ENCODE results near the gene NBDY.
"Not testable (repeated sequence)": the region's sequence is repeated elsewhere in the genome, so short reads cannot be mapped to it uniquely, and the experiment has no call there.

The NBDY gene, protein sequence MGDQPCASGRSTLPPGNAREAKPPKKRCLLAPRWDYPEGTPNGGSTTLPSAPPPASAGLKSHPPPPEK

DNA sequence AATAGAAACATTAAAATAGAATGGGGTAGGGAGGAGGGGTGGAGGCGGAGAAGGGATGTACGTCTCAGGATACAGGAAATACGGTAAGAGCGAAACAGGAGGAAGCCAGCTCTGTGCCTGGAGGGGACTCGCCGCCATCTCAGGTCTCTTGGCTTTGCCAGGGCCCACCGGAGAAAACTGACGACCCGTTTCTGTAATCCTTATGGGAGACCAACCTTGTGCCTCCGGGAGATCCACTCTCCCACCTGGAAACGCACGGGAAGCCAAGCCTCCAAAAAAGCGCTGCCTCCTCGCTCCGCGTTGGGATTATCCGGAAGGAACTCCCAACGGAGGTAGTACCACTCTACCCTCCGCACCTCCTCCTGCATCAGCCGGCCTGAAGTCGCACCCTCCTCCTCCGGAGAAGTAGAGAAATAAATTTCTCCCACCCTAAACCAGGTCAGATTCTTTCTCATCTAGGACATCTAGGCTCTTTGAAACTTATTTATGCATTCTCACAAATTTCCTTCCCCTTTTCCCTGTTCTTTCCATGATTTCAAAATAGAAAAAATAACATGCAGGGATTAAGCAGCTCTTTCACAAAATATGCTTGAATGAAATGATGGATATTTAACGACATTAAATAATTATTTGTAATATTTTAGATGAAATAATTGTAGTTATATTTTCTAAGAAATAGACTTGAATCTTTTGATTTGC lies at the start of gene NBDY:
Gene NBDY, plus strand, starts transcription at position 92 of the 699 bp plus-strand sequence. Its CDS starts 111 bp downstream, at position 203.
- peak; percentile 64 for DNase-seq (ENCODE audit: low spot score)

DNA sequence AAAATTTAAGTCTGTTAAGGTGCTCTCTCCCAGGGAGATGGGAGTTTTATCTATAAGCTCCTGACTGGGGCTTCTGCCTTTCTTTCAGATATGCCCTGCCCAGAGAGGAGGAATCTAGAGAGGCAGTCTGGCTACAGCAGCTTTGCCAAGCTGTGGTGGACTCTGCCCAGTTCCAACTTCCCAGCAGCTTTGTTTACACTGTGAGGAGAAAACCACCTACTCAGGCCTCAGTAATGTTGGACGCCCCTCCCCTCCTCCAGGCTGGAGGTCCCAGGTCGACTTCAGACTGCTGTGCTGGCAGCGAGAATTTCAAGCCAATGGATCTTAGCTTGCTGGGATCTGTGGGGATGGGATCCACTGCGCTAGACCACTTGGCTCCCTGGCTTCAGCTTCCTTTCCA lies 24.5 kb upstream of the NBDY start:
- not testable (repeated sequence) for DNase-seq (ENCODE audit: low spot score)

DNA sequence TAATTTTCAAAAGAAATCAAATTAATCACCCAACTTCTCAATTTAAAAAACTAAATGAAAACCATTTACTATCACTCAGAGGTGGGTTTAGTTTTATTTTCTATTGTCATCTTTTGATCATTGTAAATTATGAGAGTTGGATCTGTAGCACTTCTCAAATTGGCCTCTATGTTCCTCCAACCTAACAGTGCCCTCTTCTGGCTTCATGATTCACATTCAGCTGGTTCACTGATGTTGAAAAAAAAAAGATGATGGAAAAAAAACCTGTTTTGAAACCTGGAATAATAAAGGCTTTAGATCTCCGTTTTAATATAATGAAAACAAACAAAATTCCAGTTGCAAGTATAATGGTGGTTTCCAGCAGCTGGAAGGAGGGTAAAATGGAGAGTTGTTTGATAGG lies 2.4 kb upstream of the NBDY start:
- DNase-seq (ENCODE audit: low spot score): peak; percentile 67

DNA sequence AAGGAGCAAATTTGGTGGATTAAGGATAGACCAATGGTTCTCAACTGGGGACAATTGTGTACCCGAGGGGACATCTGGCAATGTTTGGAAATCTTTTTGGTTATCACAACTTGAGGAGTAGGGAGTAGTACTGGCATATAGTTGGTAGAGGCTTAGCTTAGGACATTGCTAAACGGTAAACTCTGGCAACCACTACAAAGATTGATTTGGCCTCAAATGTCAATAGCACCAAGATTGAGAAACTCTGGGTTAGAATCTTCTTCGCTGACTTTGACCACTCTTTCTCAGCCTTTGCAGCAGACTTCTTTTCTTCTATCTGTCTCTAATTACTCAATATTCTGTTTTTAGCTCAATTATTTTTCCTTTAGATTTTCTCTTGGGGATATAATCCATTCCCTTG lies 1.5 kb upstream of the NBDY start:
- DNase-seq (ENCODE audit: low spot score): no peak

DNA sequence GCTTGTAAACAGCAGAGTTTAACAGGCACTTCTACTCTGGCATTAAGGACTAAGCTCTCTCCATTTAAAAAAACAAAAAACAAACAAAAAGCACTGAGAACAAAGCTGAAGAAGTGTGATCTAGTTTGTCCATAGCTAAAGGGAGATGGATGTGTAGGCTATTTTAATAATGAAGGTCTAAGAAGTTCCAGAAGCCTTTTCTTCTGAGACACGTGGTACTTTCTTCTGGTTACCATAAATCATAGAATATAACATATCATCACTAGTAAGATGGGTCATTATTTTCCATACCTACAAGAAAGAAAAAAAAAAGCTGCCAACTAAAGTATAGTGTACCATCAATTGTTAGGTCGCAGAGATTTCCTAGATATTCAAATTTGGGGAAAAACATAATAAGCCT lies 722 bp upstream of the NBDY start:
- peak; percentile 20 for DNase-seq (ENCODE audit: low spot score)

DNA sequence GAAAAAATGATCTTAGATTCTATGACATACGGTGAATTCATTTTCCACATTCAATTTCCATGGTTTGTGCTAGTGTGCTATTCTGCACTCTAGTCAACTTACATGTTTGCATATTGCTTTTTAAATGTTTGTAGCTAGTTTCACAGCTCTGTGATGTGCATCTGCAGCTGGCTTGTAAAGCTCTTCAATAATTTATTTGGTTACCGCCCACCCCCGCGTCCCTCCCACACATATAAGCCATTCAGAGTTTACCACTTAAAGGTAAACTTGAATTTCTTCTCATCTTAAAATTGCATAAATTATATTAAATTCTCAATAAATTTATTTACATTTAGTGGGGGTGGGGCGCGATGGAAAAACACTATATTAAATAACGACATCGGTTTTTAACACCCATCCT lies 291 bp upstream of the NBDY start:
- peak; percentile 65 for DNase-seq (ENCODE audit: low spot score)

DNA sequence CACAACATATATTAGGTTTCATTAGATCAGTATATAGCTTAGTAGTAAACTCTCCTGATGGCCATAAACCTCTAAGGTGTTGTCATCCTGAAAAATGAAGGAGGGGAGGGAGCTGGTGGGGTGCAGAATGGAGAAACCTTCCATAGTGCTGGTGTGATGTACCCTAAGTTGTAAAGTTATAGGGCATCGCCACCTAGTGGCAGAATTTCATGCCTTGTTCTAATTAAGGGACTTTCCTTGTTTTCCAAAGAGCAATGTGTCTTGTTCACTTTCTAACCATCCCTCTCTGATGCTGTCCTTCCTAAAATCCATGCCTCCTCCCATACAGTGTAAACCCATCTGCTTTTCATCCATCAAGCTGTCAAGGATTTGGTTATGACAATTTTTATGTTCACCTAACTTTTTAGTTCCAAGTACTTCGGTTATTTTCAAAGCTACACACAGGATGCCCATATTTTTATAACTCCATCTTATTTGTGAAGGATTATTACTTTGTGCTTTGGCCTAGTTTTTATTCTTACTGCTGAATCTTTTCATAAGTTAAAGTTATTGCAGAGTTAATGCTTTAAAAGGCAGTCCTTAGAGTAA lies 4.5 kb downstream of the NBDY start:
- peak; percentile 64 for DNase-seq (ENCODE audit: low spot score)

DNA sequence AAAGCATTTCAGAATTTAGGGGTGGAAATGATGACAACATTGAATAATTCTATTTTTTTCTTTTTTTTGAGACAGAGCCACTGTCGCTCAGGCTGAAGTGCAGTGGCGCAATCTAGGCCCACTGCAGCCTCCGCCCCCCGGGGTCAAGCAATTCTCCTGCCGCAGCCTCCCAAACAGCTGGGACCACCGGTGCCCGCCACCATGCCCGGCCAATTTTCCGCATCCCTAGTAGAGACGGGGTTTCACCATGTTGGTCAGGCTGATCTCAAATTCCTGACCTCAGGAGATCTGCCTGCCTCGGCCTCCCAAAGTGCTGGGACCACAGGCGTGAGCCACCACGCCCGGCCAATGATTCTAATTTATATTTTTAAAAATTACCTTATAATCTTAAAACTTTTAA lies 7.2 kb downstream of the NBDY start:
- DNase-seq (ENCODE audit: low spot score): no peak

DNA sequence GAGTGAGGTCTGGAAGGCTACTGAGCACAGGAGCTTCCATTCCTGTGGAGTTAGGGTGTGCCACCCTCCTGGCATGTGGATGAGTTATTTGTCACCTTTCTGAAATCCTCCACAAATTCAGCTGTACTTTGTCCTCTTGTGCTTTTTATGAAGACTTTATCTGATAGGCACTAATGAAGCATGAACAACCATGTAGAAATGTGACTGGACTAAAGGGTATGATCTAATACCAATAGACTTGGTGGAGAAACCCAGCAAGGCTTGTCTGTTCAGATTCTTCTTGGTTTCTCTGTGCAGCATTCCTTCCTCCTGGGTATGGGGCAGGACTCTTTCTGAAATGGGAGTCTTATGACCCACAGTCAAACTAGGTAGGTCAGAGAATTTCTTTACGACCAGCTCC lies 9.6 kb downstream of the NBDY start:
- no peak for DNase-seq (ENCODE audit: low spot score)

DNA sequence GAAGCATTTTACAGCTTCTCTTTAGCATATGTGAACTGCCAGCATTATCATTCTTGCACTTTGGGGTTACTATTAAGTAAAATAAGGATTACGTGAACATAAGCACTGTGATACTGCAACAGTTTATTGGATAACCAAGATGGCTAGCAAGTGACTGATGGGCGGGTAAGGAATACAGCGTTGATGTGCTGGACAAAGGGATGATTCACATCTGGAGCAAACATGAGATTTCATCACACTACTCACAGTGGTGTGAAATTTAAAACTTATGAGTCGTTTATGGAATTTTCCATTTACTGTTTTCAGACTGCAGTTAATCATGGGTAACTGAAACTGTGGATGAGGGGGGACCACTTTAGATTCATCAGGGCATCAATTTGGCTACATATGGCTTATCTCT lies 16.0 kb downstream of the NBDY start:
- DNase-seq (ENCODE audit: low spot score): no peak

DNA sequence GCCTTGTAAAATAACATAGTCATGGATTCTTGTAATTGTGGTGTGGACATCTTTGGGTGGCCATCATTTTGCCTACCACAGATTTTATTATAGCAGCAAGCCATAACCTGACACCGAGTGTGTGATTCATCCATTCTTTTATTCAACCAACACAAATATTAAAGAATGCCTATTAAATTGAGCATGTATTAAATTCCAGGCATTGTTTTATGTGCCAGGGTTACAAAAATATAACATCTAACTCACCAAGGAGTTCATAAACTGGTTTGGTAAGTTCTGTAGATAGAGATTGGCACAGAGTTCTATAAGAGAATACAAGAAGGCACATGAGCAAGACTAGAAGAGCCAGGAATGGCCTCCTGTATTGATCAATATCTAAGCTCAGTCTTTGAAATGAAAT lies 18.0 kb downstream of the NBDY start:
- no peak for DNase-seq (ENCODE audit: low spot score)

DNA sequence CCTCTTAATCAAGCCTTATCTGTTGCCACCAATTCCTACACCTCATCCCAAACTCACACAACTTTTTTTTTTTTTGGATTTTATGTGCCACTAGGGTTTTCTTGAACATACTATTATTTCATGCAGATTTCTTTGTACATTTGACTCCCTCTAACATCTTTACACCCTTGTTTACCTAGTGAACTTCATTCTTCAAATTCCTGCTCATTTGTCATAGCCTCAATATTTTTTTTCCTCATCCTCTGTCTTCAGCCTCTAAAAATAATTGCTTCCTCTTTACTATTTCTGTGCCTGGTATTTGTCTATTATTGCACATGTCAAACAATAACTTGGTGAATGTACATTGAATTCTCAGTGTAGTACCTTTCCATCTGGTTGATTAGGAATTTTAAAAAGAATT lies 22.0 kb downstream of the NBDY start:
- no peak for DNase-seq (ENCODE audit: low spot score)

DNA sequence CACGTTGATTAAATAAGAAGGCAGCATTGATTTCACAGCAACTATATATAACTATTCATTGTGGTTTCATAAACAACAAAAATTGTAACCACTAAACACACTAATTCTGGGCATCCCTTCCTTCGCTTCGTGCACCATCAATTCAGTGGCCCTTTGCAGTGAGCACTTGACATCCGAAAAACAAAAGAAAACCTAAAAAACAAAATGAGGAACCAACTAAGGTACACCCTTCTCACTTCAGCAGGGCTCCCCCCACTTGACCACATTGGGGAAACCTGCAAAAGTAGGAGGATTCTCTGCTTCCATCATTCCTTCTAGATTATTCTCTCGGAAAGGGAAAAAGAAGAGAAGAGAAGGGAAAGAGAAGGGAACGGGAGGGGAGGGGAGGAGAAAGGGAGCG lies 28.3 kb downstream of the NBDY start:
- DNase-seq (ENCODE audit: low spot score): no peak

DNA sequence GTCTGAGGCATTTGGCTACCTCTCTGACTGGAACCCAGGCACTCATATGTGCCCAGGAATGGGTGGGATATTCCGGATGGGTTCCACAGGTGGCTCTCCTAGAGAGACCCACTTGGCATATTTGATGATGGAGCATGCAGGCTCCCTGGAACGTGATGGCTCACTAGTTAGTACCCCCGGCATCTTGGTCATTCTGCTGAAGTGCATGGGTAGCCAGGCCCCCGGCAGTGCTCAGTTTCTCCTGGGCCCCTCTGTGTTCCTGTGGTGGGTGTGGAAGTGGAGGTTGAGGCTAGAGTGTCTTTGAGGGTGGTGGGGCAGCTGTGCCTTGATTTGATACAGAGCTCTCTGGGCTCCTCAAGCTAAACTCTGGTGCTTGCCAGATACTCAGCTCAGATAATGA lies 29.4 kb downstream of the NBDY start:
- no peak for DNase-seq (ENCODE audit: low spot score)

DNA sequence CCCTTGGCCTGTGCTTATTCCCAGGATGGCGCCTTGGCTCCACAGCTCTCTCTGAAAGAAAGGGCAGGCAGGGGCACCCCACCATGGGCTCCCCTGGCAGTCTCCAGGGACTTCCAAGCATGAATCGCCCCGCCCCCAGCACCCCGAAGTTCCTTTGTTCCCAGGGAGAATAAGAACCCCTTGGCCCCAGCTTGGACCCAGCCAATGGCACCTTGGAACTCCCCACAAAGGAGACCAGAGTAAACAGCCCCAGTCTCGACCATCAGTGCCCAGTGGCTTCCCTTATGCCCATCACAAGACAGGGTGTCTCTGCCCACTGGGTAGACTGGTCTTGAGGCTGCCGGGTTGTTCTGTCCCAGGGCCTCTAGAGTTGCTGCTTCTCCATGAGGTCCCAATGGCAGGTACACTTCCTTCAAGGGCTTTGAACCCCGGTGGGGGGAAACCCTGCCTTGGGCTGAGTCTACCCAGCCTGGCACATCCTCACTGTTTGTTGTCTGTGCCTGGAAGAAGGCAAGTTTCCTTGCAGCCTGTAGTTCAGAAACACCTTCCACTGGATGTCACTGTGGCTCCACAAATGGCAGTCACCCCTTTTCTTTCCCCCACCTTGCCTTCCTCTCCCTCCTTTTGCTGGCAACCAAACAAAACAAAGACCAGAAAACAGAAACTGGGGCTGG lies 30.8 kb downstream of the NBDY start:
- no peak for DNase-seq (ENCODE audit: low spot score)

DNA sequence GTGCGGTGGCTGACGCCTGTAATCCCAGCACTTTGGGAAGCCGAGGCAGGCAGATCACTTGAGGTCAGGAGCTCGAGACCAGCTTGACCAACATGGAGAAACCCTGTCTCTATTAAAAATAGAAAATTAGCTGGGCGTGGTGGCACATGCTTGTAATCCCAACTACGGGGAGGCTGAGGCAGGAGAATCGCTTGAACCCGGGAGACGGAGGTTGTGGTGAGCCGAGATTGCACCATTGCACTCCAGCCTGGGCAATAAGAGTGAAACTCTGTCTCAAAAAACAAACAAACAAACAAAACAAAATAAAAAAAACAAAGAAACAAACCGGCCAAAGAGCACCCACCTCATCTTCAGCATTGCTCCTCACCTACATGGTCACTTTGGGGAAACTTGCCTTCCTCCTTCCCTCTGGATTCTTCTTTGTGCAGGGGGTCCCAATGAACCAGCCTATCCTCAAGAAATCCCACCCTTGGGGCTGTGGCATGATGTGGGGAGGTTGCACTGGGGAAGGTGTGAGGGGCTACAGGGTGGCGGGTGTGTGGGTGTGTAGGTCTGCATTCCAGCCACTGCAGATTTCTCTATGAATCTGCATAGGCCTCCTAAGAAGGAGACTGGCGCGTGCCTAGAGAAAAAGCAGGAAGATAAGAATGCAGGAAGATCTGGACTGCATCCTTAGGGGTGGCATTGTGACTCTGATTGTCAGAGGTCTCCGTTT lies 31.5 kb downstream of the NBDY start:
- DNase-seq (ENCODE audit: low spot score): not testable (repeated sequence)

DNA sequence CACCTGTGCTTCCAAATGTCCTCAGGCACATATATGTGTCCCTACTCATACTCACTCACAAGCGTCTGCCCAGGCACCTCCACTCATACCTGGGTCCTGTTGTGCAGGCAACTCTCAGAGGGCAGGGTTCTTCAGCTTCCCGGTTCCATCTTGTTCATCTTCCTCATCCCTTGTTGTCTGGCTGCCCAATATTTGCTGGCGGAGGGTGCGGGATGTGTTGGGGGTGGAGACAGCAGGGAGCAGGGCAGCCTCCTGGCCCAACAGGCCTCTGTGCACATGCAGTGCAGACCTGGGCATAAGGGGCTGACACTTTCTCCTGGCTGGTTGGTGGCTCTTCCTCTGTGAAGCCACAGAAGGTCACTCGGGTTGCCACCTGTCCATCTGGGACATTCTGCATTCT lies 32.1 kb downstream of the NBDY start:
- DNase-seq (ENCODE audit: low spot score): no peak

DNA sequence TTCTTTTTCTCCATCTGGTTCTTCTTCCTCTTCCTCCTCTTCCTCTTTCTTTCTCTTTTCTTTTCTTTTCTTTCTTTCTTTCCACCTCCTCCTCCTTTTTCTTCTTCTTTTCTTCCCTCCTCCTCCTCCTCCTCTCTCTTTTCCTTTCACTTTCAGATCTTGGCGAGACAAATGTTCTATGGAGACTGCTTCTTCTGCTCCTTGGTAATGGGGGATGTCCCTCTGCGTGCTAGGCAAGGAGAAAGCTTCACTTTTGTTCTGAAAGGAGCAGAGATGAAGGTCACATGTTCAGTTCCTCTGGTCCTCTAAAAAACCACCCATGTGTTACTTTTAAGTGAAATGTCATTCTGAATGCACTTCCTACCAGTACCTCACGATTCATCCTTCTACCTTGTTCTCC lies 33.2 kb downstream of the NBDY start:
- DNase-seq (ENCODE audit: low spot score): no peak

DNA sequence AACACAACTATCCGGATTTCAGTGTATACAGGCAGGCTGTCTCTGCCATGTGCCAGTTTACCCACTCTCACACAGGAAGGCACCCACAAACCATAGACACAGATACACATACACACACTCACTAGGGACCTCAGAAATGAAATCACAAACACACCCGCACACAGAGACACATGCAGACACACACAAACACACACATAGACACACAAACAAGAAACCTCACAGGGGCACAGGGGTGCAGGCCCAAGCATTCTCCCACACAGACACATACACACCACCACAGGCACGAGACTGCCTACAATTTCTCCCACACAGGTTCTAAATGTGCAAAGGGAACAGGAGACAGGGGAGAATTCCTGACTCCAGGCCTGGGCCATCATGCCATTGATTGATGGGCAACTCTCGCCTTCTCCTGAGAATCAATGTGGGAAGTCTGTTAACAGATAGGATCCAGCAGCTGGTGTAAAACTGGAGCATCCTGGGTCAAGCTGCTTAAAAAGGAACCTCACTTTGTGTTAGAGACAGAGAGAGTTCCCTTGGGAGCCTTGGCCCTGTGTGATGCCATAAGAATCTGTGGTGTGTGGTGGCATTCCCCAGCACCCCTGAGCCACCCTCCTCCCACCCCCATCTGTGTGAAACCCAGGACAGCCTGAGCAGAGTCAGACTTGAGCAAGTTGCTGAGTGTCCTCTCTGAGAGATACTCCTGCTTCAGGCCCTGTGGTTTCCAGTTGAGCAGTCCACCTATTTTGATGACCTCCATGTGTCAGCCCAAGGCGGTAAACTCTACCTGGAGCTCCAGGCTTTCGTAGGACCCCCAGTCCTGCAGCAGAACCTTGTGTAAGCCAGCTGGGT lies 33.9 kb downstream of the NBDY start:
- no peak for DNase-seq (ENCODE audit: low spot score)

DNA sequence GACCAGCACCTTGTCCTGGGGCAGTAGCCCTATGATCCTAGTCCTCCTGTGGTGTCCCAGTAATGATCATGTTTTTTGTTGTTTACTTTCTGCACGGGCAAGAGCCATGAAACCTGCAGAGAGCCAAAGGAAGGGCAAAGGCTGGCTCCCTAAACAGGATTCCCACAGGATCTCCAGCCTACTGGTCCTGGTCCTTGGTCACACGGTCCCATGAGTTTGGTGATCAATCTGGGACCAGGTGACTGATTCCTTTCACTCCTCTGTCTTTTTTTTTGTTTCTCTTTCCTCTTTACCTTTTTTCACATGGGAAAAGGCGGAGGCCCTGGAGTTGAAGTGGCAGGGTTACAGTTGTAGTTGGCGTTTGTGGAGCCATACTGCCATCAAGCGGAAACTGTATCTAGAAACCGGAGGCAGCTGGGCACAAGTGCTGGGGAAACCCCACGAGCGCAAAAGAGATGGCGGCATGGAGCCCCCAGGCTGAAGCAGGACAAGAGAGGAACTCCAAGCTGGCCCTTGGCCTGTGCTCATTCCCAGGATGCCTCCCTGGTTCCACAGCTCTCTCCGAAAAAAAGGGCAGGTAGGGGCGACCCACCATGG lies 34.6 kb downstream of the NBDY start:
- DNase-seq (ENCODE audit: low spot score): no peak

Measured in NAMALWA (cell line).